IMR-90 (cell line): ENCODE data around the gene CCSER2. TPM values are rescaled to one million over a fixed set of nuclear protein-coding genes. Genes with fewer than 3 reads are reported as not detected.

ENCODE experiments used
- ATAC-seq: fragments of 200-7000 bp; cut with Tn5 transposase; 2 replicates; pipeline ENCODE4 v1.9.1; 2020; ENCODE audit warnings: low read depth, mild to moderate bottlenecking, moderate library complexity
- BruUV-seq: library from RNA; stranded (reverse); fragments of 400-500 nt; replicated peaks from 2 replicates; lab custom pipeline; 2021; lab: Mats Ljungman, UMichigan
- CTCF ChIA-PET: fragments of 300-600 bp; formaldehyde crosslinking; extraction: SDS; loops from one replicate; lab custom pipeline; 2021; ENCODE audit warnings: antibody characterized with exemption; lab: Yijun Ruan, JAX
- POLR2A ChIA-PET: fragments of 300-600 bp; sonication (Branson Sonifier 250); formaldehyde crosslinking; loops from one replicate; lab custom pipeline; 2022; ENCODE audit warnings: antibody characterized with exemption; ENCODE audit not compliant: unreplicated experiment; lab: Charles Lee
- DNase-seq: peaks from one replicate; pipeline ENCODE4 v3.0.0; 2013
- H2AFZ ChIP-seq: replicated peaks from 2 replicates; pipeline ENCODE3; 2013; ENCODE audit warnings: low read length, mild to moderate bottlenecking; ENCODE audit not compliant: poor library complexity
- H2AK5ac ChIP-seq: 2 replicates; pipeline ENCODE4 v1.6.1; 2013; ENCODE audit warnings: low read depth, low read length, inconsistent platforms
- H2AK9ac ChIP-seq: replicated peaks from 2 replicates; pipeline ENCODE3; 2013; ENCODE audit warnings: mild to moderate bottlenecking, low read depth, low read length, moderate library complexity; ENCODE audit not compliant: poor library complexity
- H2BK120ac ChIP-seq: 2 replicates; pipeline ENCODE4 v1.6.1; 2013; ENCODE audit warnings: low read depth, low read length, inconsistent platforms
- H2BK15ac ChIP-seq: 3 replicates; pipeline ENCODE4 v1.6.1; 2013; ENCODE audit warnings: low read depth, low read length, inconsistent platforms
- H2BK20ac ChIP-seq: 2 replicates; pipeline ENCODE4 v1.6.1; 2013; ENCODE audit warnings: low read depth, mild to moderate bottlenecking, inconsistent platforms, low read length, moderate library complexity
- H2BK5ac ChIP-seq: 2 replicates; pipeline ENCODE4 v1.6.1; 2013; ENCODE audit warnings: mild to moderate bottlenecking, low read depth, low read length, inconsistent platforms; ENCODE audit not compliant: poor library complexity, severe bottlenecking
- H3K14ac ChIP-seq: replicated peaks from 2 replicates; pipeline ENCODE4 v1.6.1; 2013; ENCODE audit warnings: low read depth, low read length, inconsistent platforms
- H3K18ac ChIP-seq: 2 replicates; pipeline ENCODE4 v1.6.1; 2013; ENCODE audit warnings: low read depth, low read length, control low read depth
- H3K23ac ChIP-seq: 2 replicates; pipeline ENCODE4 v1.6.1; 2013; ENCODE audit warnings: low read depth, low read length, inconsistent platforms
- H3K27ac ChIP-seq: 2 replicates; pipeline ENCODE4 v1.5.1; 2013; ENCODE audit warnings: mild to moderate bottlenecking, control low read depth, low read length; ENCODE audit not compliant: insufficient read depth
- H3K27me3 ChIP-seq: 2 replicates; pipeline ENCODE4 v1.6.1; 2013; ENCODE audit warnings: low read length; ENCODE audit not compliant: control insufficient read depth, insufficient read depth
- H3K36me3 ChIP-seq: 2 replicates; pipeline ENCODE4 v1.6.1; 2013; ENCODE audit warnings: low read length, mixed read lengths; ENCODE audit not compliant: control insufficient read depth, insufficient read depth
- H3K4ac ChIP-seq: 2 replicates; pipeline ENCODE4 v1.6.1; 2013; ENCODE audit warnings: low read depth, low read length, inconsistent platforms
- H3K4me1 ChIP-seq: 2 replicates; pipeline ENCODE4 v1.6.1; 2013; ENCODE audit warnings: low read length, mixed read lengths; ENCODE audit not compliant: control insufficient read depth, insufficient read depth
- H3K4me2 ChIP-seq: 2 replicates; pipeline ENCODE4 v1.6.1; 2013; ENCODE audit warnings: low read depth, mild to moderate bottlenecking, control low read depth, low read length, moderate library complexity
- H3K4me3 ChIP-seq: 2 replicates; pipeline ENCODE4 v1.5.1; 2013; ENCODE audit warnings: low read depth, mild to moderate bottlenecking, control low read depth, low read length, moderate library complexity; ENCODE audit not compliant: insufficient read depth
- H3K56ac ChIP-seq: 2 replicates; pipeline ENCODE4 v1.6.1; 2013; ENCODE audit warnings: low read length, inconsistent platforms; ENCODE audit not compliant: insufficient read depth; ENCODE audit errors: extremely low read depth
- H3K79me1 ChIP-seq, 2 experiments: 2 replicates each; pipeline ENCODE4 v1.6.1; 2013; ENCODE audit warnings: low read length in 2 of 2, inconsistent platforms in 1 of 2, low read depth in 1 of 2
- H3K9ac ChIP-seq: 2 replicates; pipeline ENCODE4 v1.6.1; 2013; ENCODE audit warnings: low read depth, low read length, control low read depth
- H3K9me1 ChIP-seq: 2 replicates; pipeline ENCODE4 v1.6.1; 2013; ENCODE audit warnings: low read length, inconsistent platforms; ENCODE audit not compliant: insufficient read depth
- H3K9me3 ChIP-seq: 2 replicates; pipeline ENCODE4 v1.6.1; 2013; ENCODE audit warnings: low read length; ENCODE audit not compliant: control insufficient read depth, insufficient read depth
- H4K20me1 ChIP-seq: 2 replicates; pipeline ENCODE4 v1.6.1; 2013; ENCODE audit warnings: low read length, inconsistent platforms; ENCODE audit not compliant: insufficient read depth
- H4K5ac ChIP-seq: 2 replicates; pipeline ENCODE4 v1.6.1; 2013; ENCODE audit warnings: mild to moderate bottlenecking, low read depth, low read length, control low read depth
- H4K8ac ChIP-seq, 2 experiments: 2 replicates each; pipeline ENCODE4 v1.6.1; 2013; ENCODE audit warnings: low read depth in 2 of 2, low read length in 2 of 2, control low read depth in 1 of 2, inconsistent platforms in 1 of 2
- H4K91ac ChIP-seq: 2 replicates; pipeline ENCODE4 v1.6.1; 2013; ENCODE audit warnings: low read depth, low read length, inconsistent platforms; ENCODE audit not compliant: insufficient read depth
- CEBPB ChIP-seq: IDR thresholded peaks from 2 replicates; pipeline ENCODE4 v1.6.1; 2012; ENCODE audit warnings: low read depth, low read length, improper control_type of control experiment
- CTCF ChIP-seq: conservative IDR thresholded peaks from 2 replicates; pipeline ENCODE4 v1.5.1; 2012; ENCODE audit warnings: mild to moderate bottlenecking, low read depth, low read length, improper control_type of control experiment
- MAFK ChIP-seq: IDR thresholded peaks from 2 replicates; pipeline ENCODE4 v1.6.1; 2012; ENCODE audit warnings: low read depth, low read length, improper control_type of control experiment
- MAZ ChIP-seq: IDR thresholded peaks from 2 replicates; pipeline ENCODE4 v1.6.1; 2012; ENCODE audit warnings: low read depth, mild to moderate bottlenecking, low read length, improper control_type of control experiment, moderate library complexity, borderline replicate concordance
- POLR2A ChIP-seq: IDR thresholded peaks from 2 replicates; pipeline ENCODE4 v1.6.1; 2012; ENCODE audit warnings: mild to moderate bottlenecking, low read depth, low read length
- WGBS, 2 experiments: methylation state at CpG; one replicate each; pipeline versions ENCODE4 v1.1.5 to v1.1.7; 2013; ENCODE audit warnings: missing lambda C conversion rate in 2 of 2; ENCODE audit not compliant: insufficient read length in 1 of 2; ENCODE audit errors: extremely low coverage in 2 of 2; 5-methylcytosine and 5-hydroxymethylcytosine counted together
- dilution Hi-C: fragments of 300-500 bp; cut with HindIII; formaldehyde crosslinking; loops from one replicate; pipeline ENCODE4 v1.14.3; 2018; ENCODE audit warnings: low sequenced_read_pairs; ENCODE audit not compliant: unreplicated experiment
- in situ Hi-C: fragments of 300-500 bp; cut with MboI; formaldehyde crosslinking; loops from 3 replicates; pipeline ENCODE4 v1.14.3; 2019; ENCODE audit warnings: low sequenced_read_pairs, inconsistent platforms, mixed read lengths
- intact Hi-C: fragments of 100-400 bp; cut with micrococcal nuclease; formaldehyde crosslinking; loops from 2 replicates; pipeline ENCODE4 v1.10.0; 2022
- polyA plus RNA-seq, 3 experiments: library from polyadenylated mRNA; depleted of rRNA; stranded (reverse); fragments of >200 nt; gene quantifications; 2 replicates each; pipeline ENCODE4 v1.2.3, GENCODE V29; 2012; ENCODE audit warnings: low replicate concordance in 1 of 3
- total RNA-seq: library from RNA; depleted of rRNA; stranded (reverse); fragments of >200 nt; gene quantifications from 2 replicates; pipeline ENCODE4 v1.2.3, GENCODE V29; 2012

CCSER2 gene
- total and polyA plus RNA-seq, 2 of the 4 experiments (the other 2 are of a cell fraction), result 20.4 to 31.7 TPM

GRCh38 chr10:84453303-84453702 lies 124.9 kb downstream of the CCSER2 start:
- H2BK20ac ChIP-seq, result no peak overlapping the region
- no peak overlapping the region for H4K8ac ChIP-seq
- H4K91ac ChIP-seq, result no peak overlapping the region
- H3K4me3 ChIP-seq, result no peak overlapping the region
- no peaks in the 10 kb centered on the region for H4K20me1 ChIP-seq
- H3K9ac ChIP-seq, result no peak overlapping the region
- intact Hi-C loops, result no loop called here
- WGBS, 2 experiments, result 75% methylated on average over 2 of the region's 6 CpGs; no CpG with 5 or more reads in 1 of the 2 experiments
- H3K36me3 ChIP-seq, result peaks cover 2% of the 10 kb centered on the region; the same call in 1 of the 2 replicates
- POLR2A ChIA-PET, result no interaction called here
- CTCF ChIA-PET, result no interaction called here
- H3K9me3 ChIP-seq, result no peaks in the 10 kb centered on the region
- no peak overlapping the region for H4K5ac ChIP-seq
- dilution Hi-C loops, result no loop called here
- no peaks in the 10 kb centered on the region for H3K9me1 ChIP-seq
- H2AK5ac ChIP-seq, result no peak overlapping the region
- no peaks in the 10 kb centered on the region for H3K27me3 ChIP-seq
- no peak overlapping the region for H2AK9ac ChIP-seq
- H2BK120ac ChIP-seq, result no peak overlapping the region
- ATAC-seq (no peak), DNase-seq (no peak)
- no peak overlapping the region for H3K4ac ChIP-seq
- H3K56ac ChIP-seq, result no peak overlapping the region
- no peak overlapping the region for H3K14ac ChIP-seq
- H2BK15ac ChIP-seq, result no peak overlapping the region
- H3K18ac ChIP-seq, result no peak overlapping the region
- H3K23ac ChIP-seq, result no peak overlapping the region
- no peak overlapping the region for H2AFZ ChIP-seq
- no peak overlapping the region for H3K4me2 ChIP-seq
- no peak overlapping the region for H2BK5ac ChIP-seq
- H3K27ac ChIP-seq, result no peak overlapping the region
- H3K79me1 ChIP-seq, result peaks cover 13 to 22% of the 10 kb centered on the region in 2 experiments
- no peak for TF ChIP-seq MAZ
- TF ChIP-seq POLR2A, result no peak
- no peak for TF ChIP-seq CEBPB
- no peak for TF ChIP-seq CTCF
- no peak for TF ChIP-seq MAFK
- BruUV-seq, result no TSS peak
- no peaks in the 10 kb centered on the region for H3K4me1 ChIP-seq
- in situ Hi-C loops, result no loop called here
